Liver (tissue), 9 donors: ENCODE data around the gene AKAP12. TPM values are rescaled to one million over a fixed set of nuclear protein-coding genes. Genes with fewer than 3 reads are reported as not detected.

Experiments
- DNase-seq: peaks from one replicate; pipeline ENCODE4 v3.0.0-alpha.2; 2017; ENCODE audit warnings: low spot score
- H3K27ac ChIP-seq, 2 donors: one replicate each; pipeline ENCODE4 v1.7.0; 2013; ENCODE audit warnings: inconsistent platforms in 2 of 2, low read length in 2 of 2, control low read depth in 1 of 2, low read depth in 1 of 2, mild to moderate bottlenecking in 1 of 2
- H3K27me3 ChIP-seq, 4 donors: one replicate each; pipeline versions ENCODE4 v1.6.1 to v1.7.0; 2013; ENCODE audit warnings: low read length in 3 of 4, inconsistent platforms in 1 of 4, mild to moderate bottlenecking in 1 of 4, moderate library complexity in 1 of 4; ENCODE audit not compliant: control insufficient read depth in 4 of 4, insufficient read depth in 4 of 4
- H3K36me3 ChIP-seq, 4 donors: one replicate each; pipeline versions ENCODE4 v1.6.1 to v1.7.0; 2013; ENCODE audit warnings: low read length in 3 of 4, mild to moderate bottlenecking in 3 of 4, low read depth in 1 of 4, moderate library complexity in 1 of 4; ENCODE audit not compliant: control insufficient read depth in 4 of 4, insufficient read depth in 3 of 4
- H3K4me1 ChIP-seq, 4 donors: one replicate each; pipeline versions ENCODE4 v1.6.1 to v1.7.0; 2013; ENCODE audit warnings: low read length in 3 of 4, mild to moderate bottlenecking in 3 of 4, moderate library complexity in 1 of 4; ENCODE audit not compliant: control insufficient read depth in 4 of 4, insufficient read depth in 4 of 4
- H3K4me3 ChIP-seq, 3 donors: one replicate each; pipeline versions ENCODE4 v1.6.1 to v1.7.0; 2013; ENCODE audit warnings: low read length in 3 of 3, control low read depth in 1 of 3, low read depth in 1 of 3, mild to moderate bottlenecking in 1 of 3
- H3K9ac ChIP-seq, 2 donors: one replicate each; pipeline ENCODE4 v1.7.0; 2013; ENCODE audit warnings: low read length in 2 of 2, mild to moderate bottlenecking in 2 of 2, moderate library complexity in 2 of 2, control low read depth in 1 of 2, low read depth in 1 of 2
- H3K9me3 ChIP-seq, 4 donors: one replicate each; pipeline versions ENCODE4 v1.6.1 to v1.7.0; 2013; ENCODE audit warnings: low read length in 3 of 4; ENCODE audit not compliant: control insufficient read depth in 4 of 4
- CTCF ChIP-seq: fragments of 150-350 bp; IDR thresholded peaks from 2 replicates; pipeline ENCODE4 v1.5.1; 2017; ENCODE audit warnings: improper control_type of control experiment, low read depth, low read length; ENCODE audit not compliant: missing input control
- EGR1 ChIP-seq, 2 donors: IDR thresholded peaks; 2 replicates each; pipeline ENCODE4 v1.6.1; 2016 to 2018; ENCODE audit warnings: antibody characterized with exemption in 2 of 2, low read depth in 2 of 2
- FOXA1 ChIP-seq: IDR thresholded peaks from 2 replicates; pipeline ENCODE4 v1.6.1; 2016; ENCODE audit warnings: antibody characterized with exemption
- FOXA2 ChIP-seq: IDR thresholded peaks from 2 replicates; pipeline ENCODE4 v1.6.1; 2016; ENCODE audit warnings: antibody characterized with exemption
- GABPA ChIP-seq, 2 donors: IDR thresholded peaks in 1 of 2; conservative IDR thresholded peaks in 1 of 2; 2 replicates each; pipeline ENCODE4 v1.6.1; 2016; ENCODE audit warnings: antibody characterized with exemption in 2 of 2, mild to moderate bottlenecking in 1 of 2, moderate library complexity in 1 of 2
- HNF4A ChIP-seq, 2 donors: conservative IDR thresholded peaks; 2 replicates each; pipeline ENCODE4 v1.6.1; 2016; ENCODE audit warnings: antibody characterized with exemption in 2 of 2, mild to moderate bottlenecking in 2 of 2
- HNF4G ChIP-seq: IDR thresholded peaks from 2 replicates; pipeline ENCODE4 v1.6.1; 2016; ENCODE audit warnings: antibody characterized with exemption
- JUND ChIP-seq, 2 donors: IDR thresholded peaks; 2 replicates each; pipeline ENCODE4 v1.6.1; 2016; ENCODE audit warnings: antibody characterized with exemption in 2 of 2
- NR2F2 ChIP-seq: IDR thresholded peaks from 2 replicates; pipeline ENCODE4 v1.6.1; 2016; ENCODE audit warnings: antibody characterized with exemption
- RAD21 ChIP-seq, 2 donors: IDR thresholded peaks; 2 replicates each; pipeline ENCODE4 v1.6.1; 2016; ENCODE audit warnings: antibody characterized with exemption in 2 of 2, mild to moderate bottlenecking in 2 of 2
- REST ChIP-seq: IDR thresholded peaks from 2 replicates; pipeline ENCODE4 v1.6.1; 2016; ENCODE audit warnings: antibody characterized with exemption, mild to moderate bottlenecking
- RXRA ChIP-seq, 2 donors: IDR thresholded peaks; 2 replicates each; pipeline ENCODE4 v1.6.1; 2017 to 2018; ENCODE audit warnings: antibody characterized with exemption in 2 of 2, mild to moderate bottlenecking in 1 of 2
- SP1 ChIP-seq: IDR thresholded peaks from 2 replicates; pipeline ENCODE4 v1.6.1; 2018; ENCODE audit warnings: antibody characterized with exemption, mild to moderate bottlenecking
- TAF1 ChIP-seq: conservative IDR thresholded peaks from 2 replicates; pipeline ENCODE4 v1.6.1; 2016; ENCODE audit warnings: antibody characterized with exemption, mild to moderate bottlenecking
- YY1 ChIP-seq: IDR thresholded peaks from 2 replicates; pipeline ENCODE4 v1.6.1; 2016; ENCODE audit warnings: antibody characterized with exemption, mild to moderate bottlenecking
- ZBTB33 ChIP-seq: IDR thresholded peaks from 2 replicates; pipeline ENCODE4 v1.6.1; 2016; ENCODE audit warnings: antibody characterized with exemption
- WGBS: extraction: QIAGEN DNeasy Blood & Tissue Kit; methylation state at CpG from one replicate; pipeline ENCODE4 v1.1.7; 2013; 5-methylcytosine and 5-hydroxymethylcytosine counted together
- polyA plus RNA-seq, 2 donors: library from polyadenylated mRNA; stranded (reverse) in 1 of 2; unstranded in 1 of 2; fragments of 200-250 nt in 1 of 2; fragments of >200 nt in 1 of 2; fragmentation: Nextera tagmentation in 1 of 2; extraction: Ambion mirVana in 1 of 2; gene quantifications; one replicate each; pipeline versions ENCODE4 v1.2.1 to v1.2.3, GENCODE V29; 2013 to 2015
- total RNA-seq, 2 donors: library from RNA; depleted of rRNA; stranded (reverse); fragments of >200 nt; gene quantifications; one replicate each; pipeline ENCODE4 v1.2.3, GENCODE V29; 2014
- donor health status: healthy.
- donor health status: healthy.
- donor health status: healthy.
- donor health status: healthy.
- donor health status: healthy.

The AKAP12 gene
- total and polyA plus RNA-seq, 4 donors, result 6.7 to 14.8 (median 8.6) TPM

GRCh38 chr6:151340219-151340978, 100.6 kb downstream of the AKAP12 start:
- H3K36me3 ChIP-seq, result no peaks in the 10 kb centered on the region
- H3K27me3 ChIP-seq, result no peaks in the 10 kb centered on the region
- H3K9me3 ChIP-seq, result no peaks in the 10 kb centered on the region
- H3K4me3 ChIP-seq, result no peak overlapping the region
- DNase-seq, result no peak
- no peak overlapping the region for H3K27ac ChIP-seq
- H3K4me1 ChIP-seq, result no peaks in the 10 kb centered on the region
- TF ChIP-seq YY1, result no peak
- no peak for TF ChIP-seq GABPA (IDR thresholded peaks at IDR 0.05 in 1 of 2, conservative IDR thresholded peaks at IDR 0.05 in 1 of 2)
- TF ChIP-seq REST, result no peak
- no peak for TF ChIP-seq RAD21 (IDR thresholded peaks at IDR 0.05)
- no peak for TF ChIP-seq FOXA2
- TF ChIP-seq SP1, result no peak
- no peak for TF ChIP-seq FOXA1
- no peak for TF ChIP-seq CTCF
- TF ChIP-seq ZBTB33, result no peak
- TF ChIP-seq JUND (IDR thresholded peaks at IDR 0.05), result no peak
- TF ChIP-seq RXRA (IDR thresholded peaks at IDR 0.05), result no peak
- TF ChIP-seq HNF4A (conservative IDR thresholded peaks at IDR 0.05), result no peak
- TF ChIP-seq EGR1 (IDR thresholded peaks at IDR 0.05; ENCODE audit: low read depth in 2 of 2), result no peak
- no peak for TF ChIP-seq HNF4G
- TF ChIP-seq NR2F2, result no peak
- no peak for TF ChIP-seq TAF1
- H3K9ac ChIP-seq, result no peak overlapping the region
- 90% methylated on average over 15 of the region's 15 CpGs for WGBS
